ENCODE measurements around the gene TRIM52. TPM values are rescaled to one million over a fixed set of nuclear protein-coding genes. Genes with fewer than 3 reads are reported as not detected.

TRIM52 gene
- total and polyA plus RNA-seq, 9 of the 15 experiments (the other 6 are each of a cell fraction or from before 2014, with no cell fraction given): 3.3 to 21.9 (median 13.5) TPM

- 0 out of 2 replicates have a peak, but pooled peaks have one; percentile 36 for TF ChIP-seq USF1 (CRISPR knock-in tag; IDR thresholded peaks at IDR 0.05)
- no peak for TF ChIP-seq E4F1 (CRISPR knock-in tag; IDR thresholded peaks at IDR 0.05; ENCODE audit: borderline replicate concordance)
- no peak for TF ChIP-seq BRF1 (IDR thresholded peaks at IDR 0.05; ENCODE audit: borderline replicate concordance, extremely low read depth, insufficient read length)
- no peak for TF ChIP-seq ZNF124 (CRISPR knock-in tag; IDR thresholded peaks at IDR 0.05)
- no peak for TF ChIP-seq ID3 (CRISPR knock-in tag; IDR thresholded peaks at IDR 0.05)
- no peak for TF ChIP-seq ID3 (tag; IDR thresholded peaks at IDR 0.05)
- TF ChIP-seq NELFE (IDR thresholded peaks at IDR 0.05; ENCODE audit: insufficient read depth, insufficient read length): no peak
- TF ChIP-seq FOXP1 (CRISPR knock-in tag; IDR thresholded peaks at IDR 0.05): 0 out of 2 replicates have a peak, but pooled peaks have one; percentile 29
- TF ChIP-seq SMARCE1 (IDR thresholded peaks at IDR 0.05): no peak
- TF ChIP-seq TEAD4 (IDR thresholded peaks at IDR 0.05; ENCODE audit: low read length): no peak
- TF ChIP-seq TEAD4 (CRISPR knock-in tag; IDR thresholded peaks at IDR 0.05; ENCODE audit: borderline replicate concordance): peak; percentile 75; the same call in 1 of the 2 replicates
- TF ChIP-seq POLR3A (IDR thresholded peaks at IDR 0.05; ENCODE audit: borderline replicate concordance, extremely low read depth, insufficient read depth, insufficient read length): no peak
- no peak for TF ChIP-seq SMARCA4 (IDR thresholded peaks at IDR 0.05)
- no peak for TF ChIP-seq ETV5 (CRISPR knock-in tag; IDR thresholded peaks at IDR 0.05; ENCODE audit: low read depth)
- no peak for TF ChIP-seq RBM14 (IDR thresholded peaks at IDR 0.05; ENCODE audit: borderline replicate concordance, insufficient read depth, low read depth, low read length)
- TF ChIP-seq BACH1 (tag; IDR thresholded peaks at IDR 0.05): no peak
- TF ChIP-seq ZNF134 (CRISPR knock-in tag; conservative IDR thresholded peaks at IDR 0.05): no peak
- TF ChIP-seq HNRNPH1 (optimal IDR thresholded peaks at IDR 0.05; ENCODE audit: low read depth, low read length): no peak
- no peak for TF ChIP-seq SRSF1 (IDR thresholded peaks at IDR 0.05; ENCODE audit: low read depth, low read length)
- no peak for TF ChIP-seq PHB (CRISPR knock-in tag; IDR thresholded peaks at IDR 0.05)
- TF ChIP-seq PTRF (tag; IDR thresholded peaks at IDR 0.05): no peak
- TF ChIP-seq SETDB1 (IDR thresholded peaks at IDR 0.05; ENCODE audit: low read length): no peak
- TF ChIP-seq MTA3 (IDR thresholded peaks at IDR 0.05; ENCODE audit: borderline replicate concordance): no peak
- no peak for TF ChIP-seq POLR3G (IDR thresholded peaks at IDR 0.05; ENCODE audit: extremely low read depth, insufficient read length, insufficient replicate concordance)
- no peak for TF ChIP-seq SMAD2 (IDR thresholded peaks at IDR 0.05; ENCODE audit: low read depth, low read length)
- TF ChIP-seq MNT (conservative IDR thresholded peaks at IDR 0.05): no peak
Observed at GRCh38 chr5:181243018-181243563, 17.9 kb downstream of the TRIM52 start (continued).
